Stimulated activated CD8-positive, alpha-beta memory T cell treated with anti-CD3 and anti-CD28 coated beads, Interleukin-12 subunit alpha, Interleukin-12 subunit beta, amount 100 ng/mL, for 24 hours (primary cell): ENCODE data around the gene FKBP1B.
"Not testable (repeated sequence)": the region's sequence is repeated elsewhere in the genome, so short reads cannot be mapped to it uniquely, and the experiment has no call there.

Experiments
- DNase-seq: peaks from one replicate; pipeline ENCODE4 v3.0.0-alpha.2; 2020; ENCODE audit errors: extremely low read depth

FKBP1B gene

GRCh38 chr2:24022324-24022974 is 27.1 kb upstream of the FKBP1B start:
- DNase-seq: no peak

DNA sequence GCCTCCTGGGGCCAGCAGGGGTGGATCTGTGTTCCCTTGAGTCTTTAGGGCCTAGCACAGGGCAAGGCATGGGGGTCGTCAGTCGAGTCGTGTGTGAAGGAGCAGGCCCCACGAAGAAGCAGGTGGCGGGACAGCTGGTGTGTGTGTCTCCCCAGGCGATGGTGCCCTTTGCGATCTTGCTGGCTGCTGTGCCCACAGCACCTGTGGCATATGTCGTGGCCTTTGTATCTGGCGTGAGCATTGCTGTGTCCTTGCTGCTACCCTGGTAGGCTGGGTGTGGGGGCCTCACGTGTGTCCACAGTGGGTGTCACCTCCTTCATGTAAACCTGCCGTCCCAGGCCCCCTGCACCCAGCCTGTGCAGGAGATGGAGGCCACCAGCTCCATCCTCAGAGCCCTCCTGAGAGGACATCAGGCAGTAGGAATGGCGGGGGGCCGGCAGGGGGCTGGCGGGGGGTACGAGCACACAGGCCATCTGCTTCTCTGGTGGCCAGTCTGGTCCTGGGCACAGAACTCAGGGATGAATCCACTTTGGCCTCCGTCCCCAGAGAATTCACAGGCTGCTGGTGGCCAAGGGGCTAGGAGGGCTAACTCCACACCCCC is 26.5 kb upstream of the FKBP1B start:
- no peak for DNase-seq

- no peak for DNase-seq
Measured at GRCh38 chr2:24024018-24024417, 25.5 kb upstream of the FKBP1B start.

DNA sequence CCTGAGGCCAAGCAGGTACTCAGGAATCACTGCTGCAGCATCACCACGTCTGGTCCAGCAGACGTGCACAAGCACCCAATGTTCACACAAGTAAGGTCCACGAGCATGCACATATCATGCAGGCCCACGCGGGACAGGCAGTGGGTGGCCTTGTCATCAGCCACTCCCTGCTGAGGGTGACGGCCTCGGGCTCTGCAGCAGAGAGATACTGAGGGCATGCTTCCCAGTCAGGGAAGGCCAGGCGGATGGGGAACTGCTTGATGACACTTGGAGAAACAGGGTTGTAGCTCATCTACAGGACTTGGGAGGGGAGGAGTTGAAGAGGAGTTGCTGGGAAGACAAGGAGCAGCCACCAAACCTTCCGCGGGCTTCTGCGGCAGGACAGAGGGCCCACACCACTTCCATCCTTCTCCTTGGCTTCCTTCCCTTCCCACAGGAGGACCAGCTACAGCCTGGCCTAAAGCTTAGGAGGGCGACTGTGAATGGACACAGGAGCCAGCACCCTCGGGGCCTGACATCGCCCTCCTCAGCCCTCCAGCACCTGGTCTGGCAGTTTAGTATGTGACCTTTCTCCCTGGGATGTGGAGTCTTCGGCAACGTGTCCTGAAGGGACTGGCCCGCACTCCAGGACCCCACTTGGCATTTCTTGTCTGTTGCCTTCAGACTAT is 24.4 kb upstream of the FKBP1B start:
- DNase-seq: no peak

GRCh38 chr2:24026233-24026632 is 23.3 kb upstream of the FKBP1B start:
- DNase-seq: no peak

- no peak for DNase-seq
Measured at GRCh38 chr2:24038786-24039499, 10.6 kb upstream of the FKBP1B start.

DNA sequence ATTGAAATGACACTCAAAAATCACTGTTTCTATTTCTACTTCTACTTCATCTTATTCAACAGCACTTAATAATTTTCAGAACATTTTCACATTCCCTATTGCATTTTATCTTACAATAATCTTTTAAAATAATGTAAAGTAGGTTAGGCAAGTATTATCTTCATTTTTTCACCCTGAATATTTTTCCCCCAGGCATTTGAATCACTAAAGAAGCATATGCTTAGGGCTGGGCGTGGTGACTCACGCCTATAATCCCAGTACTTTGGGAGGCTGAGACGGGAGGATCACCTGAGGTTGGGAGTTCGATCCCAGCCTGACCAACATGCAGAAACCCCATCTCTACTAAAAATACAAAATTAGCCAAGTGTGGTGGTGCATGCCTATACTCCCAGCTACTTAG is 9.0 kb upstream of the FKBP1B start:
- DNase-seq: no peak

DNA sequence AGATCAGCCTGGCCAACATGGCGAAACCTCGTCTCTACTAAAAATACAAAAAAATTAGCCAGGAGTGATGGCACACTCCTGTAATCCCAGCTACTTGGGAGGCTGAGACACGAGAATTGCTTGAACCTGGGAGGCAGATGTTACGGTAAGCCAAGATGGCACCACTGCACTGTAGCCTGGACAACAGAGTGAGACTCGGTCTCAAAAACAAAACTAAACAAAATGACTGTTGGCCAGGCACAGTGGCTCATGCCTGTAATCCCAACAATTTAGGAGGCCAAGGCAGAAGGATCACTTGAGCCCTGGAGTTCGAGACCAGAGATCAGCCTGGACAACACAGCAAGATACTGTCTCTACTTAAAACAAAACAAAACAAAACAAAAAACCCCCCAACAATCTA is 6.4 kb upstream of the FKBP1B start:
- not testable (repeated sequence) for DNase-seq

DNA sequence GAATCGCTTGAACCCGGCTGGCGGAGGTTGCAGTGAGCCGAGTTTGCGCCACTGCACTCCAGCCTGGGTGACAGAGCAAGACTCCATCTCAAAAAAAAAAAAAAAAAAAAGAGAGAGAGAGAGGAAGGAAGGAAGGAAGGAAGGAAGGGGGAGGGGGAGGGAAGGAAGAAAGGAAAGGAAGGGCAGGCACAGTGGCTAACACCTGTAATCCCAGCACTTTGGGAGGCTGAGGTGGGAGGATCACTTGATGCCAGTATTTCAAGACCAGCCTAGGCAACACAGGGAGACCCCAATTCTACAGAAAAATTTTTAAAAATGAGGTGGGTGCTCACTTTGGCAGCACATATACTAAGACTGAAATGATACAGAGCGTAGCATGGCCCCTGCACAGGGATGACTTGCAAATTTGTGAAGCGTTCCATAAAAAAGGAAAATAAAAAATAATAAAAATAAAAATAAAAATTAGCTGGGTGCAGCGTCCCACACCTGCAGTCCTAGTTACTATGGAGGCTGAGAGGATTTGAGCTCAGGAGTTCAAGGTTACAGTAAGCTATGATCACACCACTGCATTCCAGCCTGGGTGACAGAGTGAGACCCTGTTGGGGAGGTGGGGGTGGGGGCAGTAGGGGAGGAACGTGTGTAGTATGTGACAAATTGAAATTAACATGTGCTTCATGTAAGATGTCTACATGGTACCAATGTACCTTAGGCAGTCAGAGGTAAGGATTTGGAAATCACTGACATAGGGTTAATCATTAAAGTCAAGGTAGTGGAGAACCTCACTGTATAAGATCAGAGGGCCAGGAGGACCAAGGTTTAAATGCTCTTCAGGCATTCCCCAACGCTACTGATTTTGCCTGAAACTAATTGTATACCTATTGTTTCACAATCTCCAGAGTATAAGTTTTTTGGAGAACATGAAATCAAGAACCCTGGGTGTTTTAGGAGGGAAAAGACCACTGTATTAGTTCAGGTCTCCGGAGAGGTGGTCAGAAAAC is 3.7 kb upstream of the FKBP1B start:
- no peak for DNase-seq

DNA sequence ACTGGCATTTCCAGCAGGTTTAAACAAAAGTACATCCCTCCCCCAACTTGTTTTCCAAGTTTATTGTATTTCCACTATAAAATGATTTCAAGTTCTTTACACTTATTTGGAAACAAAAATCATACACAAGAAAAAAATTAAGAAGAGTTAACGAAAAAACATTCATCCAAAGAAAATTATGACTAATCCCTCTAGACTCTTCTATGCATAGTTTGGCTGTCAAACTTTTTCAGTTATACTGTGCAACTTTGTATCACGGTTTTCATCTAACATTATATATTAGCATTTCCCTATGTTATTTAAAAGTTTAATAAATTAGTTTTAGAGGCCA is 3.0 kb upstream of the FKBP1B start:
- DNase-seq: no peak

- peak; percentile 88 for DNase-seq
Measured at GRCh38 chr2:24046930-24047702, 2.4 kb upstream of the FKBP1B start, which contains the start of gene WDCP. WDCP (minus strand) TSS chr2:24047391; CDS start chr2:24039494, 7,897 bp downstream.

DNA sequence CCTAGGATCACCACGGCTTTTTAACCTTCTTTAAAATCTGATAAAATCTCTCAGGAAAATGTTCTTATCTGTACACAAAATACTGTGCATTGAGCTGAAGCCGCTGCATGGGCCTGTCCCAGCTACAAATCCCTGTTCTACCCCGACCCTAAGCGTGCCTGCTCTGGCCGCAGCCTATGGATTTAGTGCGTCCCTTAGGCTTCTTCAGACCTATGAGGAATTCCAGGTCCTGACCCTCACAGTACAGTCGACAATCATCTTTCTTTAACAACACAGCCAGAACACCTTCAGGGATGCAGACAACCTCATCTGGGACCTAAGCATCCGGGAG is 1.9 kb upstream of the FKBP1B start:
- no peak for DNase-seq

DNA sequence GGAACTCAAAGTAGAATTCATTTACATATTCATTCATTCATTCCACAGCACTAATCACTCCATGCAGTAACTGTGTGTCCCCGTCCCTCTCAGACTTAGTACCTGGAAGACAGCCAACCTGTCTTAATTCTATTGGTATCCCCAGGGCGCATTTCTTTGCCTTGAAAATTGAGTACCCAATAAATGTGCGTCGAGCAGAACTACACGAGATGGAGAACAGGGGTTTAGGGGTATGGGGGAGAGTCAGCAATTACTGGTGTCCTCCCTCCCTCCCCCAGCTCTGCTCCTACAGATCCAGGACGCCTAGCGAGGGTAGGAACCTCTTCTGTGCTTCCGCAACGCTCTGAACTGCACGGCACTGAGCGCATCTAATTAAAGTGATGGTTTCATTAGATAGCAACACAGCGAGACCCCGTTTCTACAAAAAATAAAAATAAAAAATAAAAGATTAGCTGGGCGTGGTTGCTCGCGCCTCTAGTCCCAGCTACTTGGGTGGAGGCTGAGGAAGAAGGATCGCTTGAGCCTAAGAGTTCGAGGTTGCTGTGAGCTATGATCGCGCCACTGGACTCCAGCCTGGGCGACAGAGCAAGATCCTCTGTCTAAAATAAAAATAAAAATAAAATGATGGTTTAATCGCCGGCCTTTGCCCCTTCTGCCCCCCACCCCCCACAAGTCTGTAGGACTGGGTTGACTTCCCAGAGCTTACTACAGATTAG is 614 bp upstream of the FKBP1B start:
- no peak for DNase-seq

DNA sequence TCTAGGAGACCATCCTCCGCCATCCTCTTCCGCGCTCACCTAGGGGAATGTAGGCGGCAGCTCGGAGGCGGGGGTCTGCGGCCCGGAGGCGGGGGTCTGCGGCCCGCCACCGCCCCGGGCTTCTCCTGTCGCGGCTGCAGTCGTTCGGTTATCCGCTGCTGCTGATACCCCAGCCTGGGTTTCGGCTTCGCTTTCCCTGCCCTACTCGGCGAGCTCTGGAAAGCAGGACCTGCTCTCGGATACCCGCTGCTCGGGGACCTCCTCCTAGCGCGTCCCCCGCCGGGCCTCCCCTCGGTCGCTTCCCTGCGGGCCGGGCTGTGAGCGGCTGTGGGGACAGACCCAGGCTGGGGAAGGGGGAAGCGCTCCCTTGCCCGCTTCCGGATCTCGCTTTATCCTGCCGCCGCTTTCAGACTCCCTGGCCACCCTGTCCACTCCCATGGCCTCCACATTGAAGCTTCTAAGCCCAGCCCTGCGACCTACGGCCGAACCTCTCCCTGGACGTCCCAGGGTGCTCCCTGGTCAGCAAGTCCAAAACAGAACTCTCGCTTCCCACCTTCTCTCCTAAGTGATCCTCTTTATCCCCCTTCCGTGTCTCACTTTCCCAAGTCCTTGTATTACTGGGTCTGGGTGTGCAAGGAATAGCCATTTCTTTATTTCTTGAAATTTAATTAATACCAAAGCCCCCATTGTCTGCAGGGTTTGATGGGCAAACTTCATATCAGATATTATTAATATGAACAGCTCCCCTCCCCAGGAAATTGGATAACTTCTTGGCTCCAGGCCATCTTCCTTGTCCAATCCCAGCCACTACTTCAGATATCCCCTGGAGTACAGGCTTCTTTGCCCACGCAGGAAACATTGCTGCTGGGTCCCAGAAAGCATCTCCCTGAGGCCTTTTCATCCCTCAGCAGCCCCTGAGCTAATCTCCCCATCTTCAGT is 769 bp downstream of the FKBP1B start:
- no peak for DNase-seq

DNA sequence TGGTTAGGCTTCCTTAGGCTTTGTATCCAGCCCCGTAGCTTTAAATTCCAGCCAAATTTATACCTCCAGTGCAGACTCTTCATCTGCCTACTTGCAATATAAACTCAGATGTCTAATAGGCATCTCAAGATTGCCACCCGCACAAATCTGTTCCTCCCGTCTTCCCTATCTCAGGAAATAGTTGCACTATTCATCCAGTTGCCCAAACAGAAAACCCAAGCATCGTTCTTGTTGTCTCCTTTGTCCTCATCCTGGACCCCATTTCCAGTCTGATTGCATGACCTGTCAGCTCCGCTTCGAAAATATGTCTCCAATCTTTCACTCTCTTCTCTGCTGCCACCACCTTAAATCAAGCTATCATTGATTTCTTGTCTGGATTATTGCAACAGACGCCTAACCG is 2.3 kb downstream of the FKBP1B start:
- no peak for DNase-seq

- no peak for DNase-seq
Measured at GRCh38 chr2:24052951-24053350, 3.4 kb downstream of the FKBP1B start.

- DNase-seq: no peak
Measured at GRCh38 chr2:24054366-24055010, 4.9 kb downstream of the FKBP1B start.

GRCh38 chr2:24055750-24056149 is 6.2 kb downstream of the FKBP1B start:
- no peak for DNase-seq
